Lower lobe of right lung (tissue), 2 donors: ENCODE results near the gene NLE1. TPM values are rescaled to one million over a fixed set of nuclear protein-coding genes. Genes with fewer than 3 reads are reported as not detected.

Experiments used
- ATAC-seq, 2 donors: fragments of 200-7000 bp; cut with Tn5 transposase; one replicate each; pipeline ENCODE4 v1.9.1; 2020 to 2022; ENCODE audit warnings: mild to moderate bottlenecking in 2 of 2, moderate library complexity in 2 of 2
- DNase-seq: peaks from one replicate; pipeline ENCODE4 v3.0.0-alpha.2; 2020
- H3K27ac ChIP-seq: fragments of 200-600 bp; one replicate; pipeline ENCODE4 v1.8.0; 2022
- H3K27me3 ChIP-seq: fragments of 200-600 bp; one replicate; pipeline ENCODE4 v1.8.0; 2022; ENCODE audit warnings: low read depth
- H3K36me3 ChIP-seq: fragments of 200-600 bp; one replicate; pipeline ENCODE4 v1.8.0; 2022; ENCODE audit warnings: mild to moderate bottlenecking
- H3K4me1 ChIP-seq: fragments of 200-600 bp; one replicate; pipeline ENCODE4 v1.8.0; 2022
- H3K4me3 ChIP-seq: fragments of 200-600 bp; one replicate; pipeline ENCODE4 v1.8.0; 2022; ENCODE audit warnings: mild to moderate bottlenecking
- H3K9me3 ChIP-seq: fragments of 200-600 bp; one replicate; pipeline ENCODE4 v1.8.0; 2022
- CTCF ChIP-seq: fragments of 200-600 bp; IDR thresholded peaks from one replicate; pipeline ENCODE4 v1.8.0; 2022; ENCODE audit warnings: antibody characterized with exemption, mild to moderate bottlenecking
- intact Hi-C: fragments of 100-400 bp; cut with DNase I; formaldehyde crosslinking; loops from one replicate; pipeline ENCODE4 v1.11.0; 2022
- total RNA-seq: library from RNA; stranded (reverse); fragmentation: NEBNext Ultra II Directional; extraction: Animal tissue kit (Norgen Biotek cat#: 25700); gene quantifications from one replicate; pipeline ENCODE4 v1.2.1, GENCODE V29; 2021
- donor health status: DM: no; HTN: yes; CAD: no; lungs with severe emphysema.

Gene NLE1
- total RNA-seq, 1 donor from 2014 or later: 9.0 TPM

- H3K4me1 ChIP-seq: peaks cover 20% of the 10 kb centered on the region
- DNase-seq (no peak), ATAC-seq (peak; percentile 2 to 8)
- H3K9me3 ChIP-seq: no peaks in the 10 kb centered on the region
- peaks cover 25% of the 10 kb centered on the region for H3K36me3 ChIP-seq
- intact Hi-C loops: no loop called here
- H3K27me3 ChIP-seq: no peaks in the 10 kb centered on the region
- TF ChIP-seq CTCF: no peak
- peak overlapping the region; percentile 99 for H3K4me3 ChIP-seq
- H3K27ac ChIP-seq: no peak overlapping the region
Measured at GRCh38 chr17:35142467-35142796, 329 bp upstream of the NLE1 start.

- H3K36me3 ChIP-seq: peaks cover 67% of the 10 kb centered on the region
- peaks cover 20% of the 10 kb centered on the region for H3K4me1 ChIP-seq
- no peak for TF ChIP-seq CTCF
- H3K27ac ChIP-seq: no peak overlapping the region
- no peak for ATAC-seq
- intact Hi-C loops: no loop called here
- no peak overlapping the region for H3K4me3 ChIP-seq
- DNase-seq: no peak
- no peaks in the 10 kb centered on the region for H3K27me3 ChIP-seq
- H3K9me3 ChIP-seq: no peaks in the 10 kb centered on the region
Measured at GRCh38 chr17:35138218-35138617, 3.9 kb downstream of the NLE1 start.

GRCh38 chr17:35135322-35135721, 6.8 kb downstream of the NLE1 start:
- Histone ChIP-seq H3K27ac (no peak overlapping the region), H3K4me1 (peaks cover 2% of the 10 kb centered on the region), H3K36me3 (peaks cover 96% of the 10 kb centered on the region), H3K4me3 (no peak overlapping the region), H3K9me3 (no peaks in the 10 kb centered on the region), H3K27me3 (no peaks in the 10 kb centered on the region)
- intact Hi-C loops: no loop called here
- ATAC-seq: no peak
- DNase-seq: no peak
- no peak for TF ChIP-seq CTCF

- TF ChIP-seq CTCF: no peak
- no peak for ATAC-seq
- Histone ChIP-seq H3K4me1 (no peaks in the 10 kb centered on the region), H3K36me3 (peaks cover 77% of the 10 kb centered on the region), H3K4me3 (no peak overlapping the region), H3K27me3 (no peaks in the 10 kb centered on the region), H3K9me3 (no peaks in the 10 kb centered on the region), H3K27ac (no peak overlapping the region)
- intact Hi-C loops: no loop called here
- no peak for DNase-seq
Measured at GRCh38 chr17:35132816-35133550, 9.1 kb downstream of the NLE1 start.

- Histone ChIP-seq H3K4me3 (no peak overlapping the region), H3K27ac (no peak overlapping the region), H3K27me3 (no peaks in the 10 kb centered on the region), H3K9me3 (no peaks in the 10 kb centered on the region), H3K36me3 (peaks cover 68% of the 10 kb centered on the region), H3K4me1 (peaks cover 7% of the 10 kb centered on the region)
- TF ChIP-seq CTCF: no peak
- intact Hi-C loops: no loop called here
- no peak for ATAC-seq
- DNase-seq: no peak
Measured at GRCh38 chr17:35132099-35132498, 10.0 kb downstream of the NLE1 start.
